ENCODE results near the gene LPP. TPM values are rescaled to one million over a fixed set of nuclear protein-coding genes. Genes with fewer than 3 reads are reported as not detected.

LPP gene
- total RNA-seq, 1 experiment from 2014 or later: 148 TPM

GRCh38 chr3:188530226-188530625 is 376.3 kb downstream of the LPP start:
- no TSS peak for BruUV-seq (replicated peaks)
- Histone ChIP-seq H3K4me3 (no peak overlapping the region), H3K27ac (no peak overlapping the region), H3K36me3 (ENCODE audit: low read depth) (no peaks in the 10 kb centered on the region), H3K9me3 (ENCODE audit: insufficient read depth, low read depth) (no peaks in the 10 kb centered on the region), H3K4me1 (replicated peaks; ENCODE audit: insufficient read depth) (peaks cover 5% of the 10 kb centered on the region; the same call in 1 of the 2 replicates), H3F3A (ENCODE audit: insufficient read depth, low read depth) (0 out of 2 replicates have a peak, but pooled peaks cover 3% of the 10 kb centered on the region), H2AFZ (no peak overlapping the region), H3K4me2 (no peak overlapping the region), H3K9me2 (ENCODE audit: insufficient read depth) (no peaks in the 10 kb centered on the region), H3K27me3 (ENCODE audit: insufficient read depth, low read depth) (no peaks in the 10 kb centered on the region), H3K79me2 (ENCODE audit: low read depth) (no peaks in the 10 kb centered on the region), H4K20me1 (ENCODE audit: insufficient read depth) (no peaks in the 10 kb centered on the region)
- no peak for TF ChIP-seq CTCF (conservative IDR thresholded peaks at IDR 0.05)
- TF ChIP-seq EZH2 (IDR thresholded peaks at IDR 0.05; ENCODE audit: low read depth): no peak
- POLR2A ChIA-PET (ENCODE audit: unreplicated experiment): interaction anchor here (0.7 kb wide), 1 partner anchor 1343 kb away, joined by 3 read pairs; no protein-coding TSS in a partner anchor
- no peak for DNase-seq
- CTCF ChIA-PET: no interaction called here
- intact Hi-C loops (cut with micrococcal nuclease; ENCODE audit: unreplicated experiment): no loop called here

- POLR2A ChIA-PET (ENCODE audit: unreplicated experiment): interaction anchor here (0.5 kb wide), 1 partner anchor 460 kb away, joined by 3 read pairs; no protein-coding TSS in a partner anchor
- no peak overlapping the region for H3K27ac ChIP-seq
- H4K20me1 ChIP-seq (ENCODE audit: insufficient read depth): no peaks in the 10 kb centered on the region
- no peak overlapping the region for H2AFZ ChIP-seq
- no peaks in the 10 kb centered on the region for H3K9me2 ChIP-seq (ENCODE audit: insufficient read depth)
- intact Hi-C loops (cut with micrococcal nuclease; ENCODE audit: unreplicated experiment): no loop called here
- CTCF ChIA-PET: interaction anchor here (0.8 kb wide), 1 partner anchor 12 kb away, joined by 3 read pairs; no protein-coding TSS in a partner anchor
- H3K4me3 ChIP-seq: no peak overlapping the region
- no peaks in the 10 kb centered on the region for H3K36me3 ChIP-seq (ENCODE audit: low read depth)
- H3K9me3 ChIP-seq (ENCODE audit: insufficient read depth, low read depth): no peaks in the 10 kb centered on the region
- H3F3A ChIP-seq (ENCODE audit: insufficient read depth, low read depth): no peaks in the 10 kb centered on the region
- no peak for DNase-seq
- no peak overlapping the region for H3K4me2 ChIP-seq
- no peaks in the 10 kb centered on the region for H3K27me3 ChIP-seq (ENCODE audit: insufficient read depth, low read depth)
- no TSS peak for BruUV-seq (replicated peaks)
- peaks cover 5% of the 10 kb centered on the region; the same call in 1 of the 2 replicates for H3K4me1 ChIP-seq (replicated peaks; ENCODE audit: insufficient read depth)
- TF ChIP-seq EZH2 (IDR thresholded peaks at IDR 0.05; ENCODE audit: low read depth): no peak
- no peaks in the 10 kb centered on the region for H3K79me2 ChIP-seq (ENCODE audit: low read depth)
Observed at GRCh38 chr3:188531210-188531609, 377.3 kb downstream of the LPP start.

GRCh38 chr3:188533172-188533571 is 379.2 kb downstream of the LPP start:
- no peak overlapping the region for H3K4me2 ChIP-seq
- no peak overlapping the region for H3K27ac ChIP-seq
- no peak overlapping the region for H3K4me3 ChIP-seq
- no peaks in the 10 kb centered on the region for H4K20me1 ChIP-seq (ENCODE audit: insufficient read depth)
- TF ChIP-seq CTCF (conservative IDR thresholded peaks at IDR 0.05) (no peak), EZH2 (IDR thresholded peaks at IDR 0.05; ENCODE audit: low read depth) (no peak)
- peaks cover 5% of the 10 kb centered on the region; the same call in 1 of the 2 replicates for H3K4me1 ChIP-seq (replicated peaks; ENCODE audit: insufficient read depth)
- no peak for DNase-seq
- ChIA-PET CTCF (no interaction called here), POLR2A (ENCODE audit: unreplicated experiment) (interaction anchor here (0.7 kb wide), 1 partner anchor 61 kb away, joined by 6 read pairs; no protein-coding TSS in a partner anchor)
- H3K9me3 ChIP-seq (ENCODE audit: insufficient read depth, low read depth): no peaks in the 10 kb centered on the region
- H2AFZ ChIP-seq: no peak overlapping the region
- intact Hi-C loops (cut with micrococcal nuclease; ENCODE audit: unreplicated experiment): no loop called here
- no peaks in the 10 kb centered on the region for H3K36me3 ChIP-seq (ENCODE audit: low read depth)
- H3K27me3 ChIP-seq (ENCODE audit: insufficient read depth, low read depth): no peaks in the 10 kb centered on the region
- no TSS peak for BruUV-seq (replicated peaks)
- no peaks in the 10 kb centered on the region for H3K9me2 ChIP-seq (ENCODE audit: insufficient read depth)
- H3K79me2 ChIP-seq (ENCODE audit: low read depth): no peaks in the 10 kb centered on the region
- no peaks in the 10 kb centered on the region for H3F3A ChIP-seq (ENCODE audit: insufficient read depth, low read depth)

Measured in PC-9 (cell line).